Measurements from ENCODE around the gene QRICH2. TPM values are rescaled to one million over a fixed set of nuclear protein-coding genes. Genes with fewer than 3 reads are reported as not detected.

QRICH2 gene
- total RNA-seq, 2 experiments from 2014 or later, result 1.8 to 2.1 TPM

- Mint-ChIP-seq H3K27me3 (no peaks in the 10 kb centered on the region), H3K4me1 (ENCODE audit: low read depth) (peaks cover 4% of the 10 kb centered on the region), H3K9me3 (no peaks in the 10 kb centered on the region), H3K4me3 (no peak overlapping the region), H3K27ac (no peak overlapping the region), H3K36me3 (ENCODE audit: low read depth) (no peaks in the 10 kb centered on the region)
- ATAC-seq (ENCODE audit: poor library complexity) (no peak), DNase-seq (no peak)
- ChIA-PET POLR2A (no interaction called here), CTCF (interaction anchor here (4.3 kb wide), 1 partner anchor 175 kb away, joined by 17 read pairs; no protein-coding TSS in a partner anchor)
- Histone ChIP-seq H3K27ac (ENCODE audit: low read depth in 1 of 2, low read length in 2 of 2) (no peak overlapping the region), H3K4me1 (ENCODE audit: insufficient read depth, low read length) (peaks cover 2% of the 10 kb centered on the region), H3K27me3 (ENCODE audit: control insufficient read depth in 1 of 2, insufficient read depth in 2 of 2, low read length in 2 of 2) (no peaks in the 10 kb centered on the region), H3K4me3 (ENCODE audit: low read length) (no peak overlapping the region), H3K9me3 (ENCODE audit: control insufficient read depth in 1 of 2, insufficient read depth in 1 of 2, low read length in 2 of 2) (no peaks in the 10 kb centered on the region), H3K36me3 (ENCODE audit: insufficient read depth, low read length) (no peaks in the 10 kb centered on the region)
- intact Hi-C loops (cut with DNase I, micrococcal nuclease), result loop anchor here in 1 of 2 experiments (5.0 to 10.0 kb wide), 2 partner anchors 174 to 391 kb away; partner anchors contain the start of gene MRPL38
- TF ChIP-seq CTCF (IDR thresholded peaks at IDR 0.05), result no peak
Observed at GRCh38 chr17:76296186-76296585, 11.9 kb downstream of the QRICH2 start.

- ChIA-PET CTCF (no interaction called here), POLR2A (no interaction called here)
- Mint-ChIP-seq H3K9me3 (no peaks in the 10 kb centered on the region), H3K4me3 (no peak overlapping the region), H3K27me3 (no peaks in the 10 kb centered on the region), H3K4me1 (ENCODE audit: low read depth) (no peaks in the 10 kb centered on the region), H3K36me3 (ENCODE audit: low read depth) (no peaks in the 10 kb centered on the region), H3K27ac (no peak overlapping the region)
- H3K27me3 ChIP-seq (ENCODE audit: control insufficient read depth in 1 of 2, insufficient read depth in 2 of 2, low read length in 2 of 2), result no peaks in the 10 kb centered on the region
- intact Hi-C loops (cut with DNase I, micrococcal nuclease), result loop anchor here (5.0 to 10.0 kb wide), 2 partner anchors 376 to 388 kb away; partner anchors contain the start of gene MRPL38 (in 1 of the 2)
- no peak overlapping the region for H3K27ac ChIP-seq (ENCODE audit: low read depth in 1 of 2, low read length in 2 of 2)
- no peaks in the 10 kb centered on the region for H3K9me3 ChIP-seq (ENCODE audit: control insufficient read depth in 1 of 2, insufficient read depth in 1 of 2, low read length in 2 of 2)
- no peak for TF ChIP-seq CTCF (IDR thresholded peaks at IDR 0.05)
- no peak for DNase-seq
- no peak overlapping the region for H3K4me3 ChIP-seq (ENCODE audit: low read length)
- no peak for ATAC-seq (ENCODE audit: poor library complexity)
- H3K36me3 ChIP-seq (ENCODE audit: insufficient read depth, low read length), result no peaks in the 10 kb centered on the region
- H3K4me1 ChIP-seq (ENCODE audit: insufficient read depth, low read length), result no peaks in the 10 kb centered on the region
Observed at GRCh38 chr17:76293106-76293505, 15.0 kb downstream of the QRICH2 start.

- no peaks in the 10 kb centered on the region for H3K36me3 Mint-ChIP-seq (ENCODE audit: low read depth)
Observed at GRCh38 chr17:76292567-76292966, 15.5 kb downstream of the QRICH2 start.

More at GRCh38 chr17:76292567-76292966, 15.5 kb downstream of the QRICH2 start:
- ATAC-seq (ENCODE audit: poor library complexity) (no peak), DNase-seq (no peak)
- H3K27ac ChIP-seq (ENCODE audit: low read depth in 1 of 2, low read length in 2 of 2), result no peak overlapping the region
- H3K27me3 ChIP-seq (ENCODE audit: control insufficient read depth in 1 of 2, insufficient read depth in 2 of 2, low read length in 2 of 2), result no peaks in the 10 kb centered on the region
- ChIA-PET CTCF (no interaction called here), POLR2A (no interaction called here)
- Mint-ChIP-seq H3K27me3 (no peaks in the 10 kb centered on the region), H3K4me1 (ENCODE audit: low read depth) (no peaks in the 10 kb centered on the region), H3K4me3 (no peak overlapping the region), H3K27ac (no peak overlapping the region), H3K9me3 (no peaks in the 10 kb centered on the region)
- no peaks in the 10 kb centered on the region for H3K4me1 ChIP-seq (ENCODE audit: insufficient read depth, low read length)
- H3K9me3 ChIP-seq (ENCODE audit: control insufficient read depth in 1 of 2, insufficient read depth in 1 of 2, low read length in 2 of 2), result no peaks in the 10 kb centered on the region
- intact Hi-C loops (cut with DNase I, micrococcal nuclease), result loop anchor here (5.0 to 10.0 kb wide), 2 partner anchors 375 to 388 kb away; partner anchors contain the start of gene MRPL38 (in 1 of the 2)
- no peaks in the 10 kb centered on the region for H3K36me3 ChIP-seq (ENCODE audit: insufficient read depth, low read length)
- TF ChIP-seq CTCF (IDR thresholded peaks at IDR 0.05), result no peak
- H3K4me3 ChIP-seq (ENCODE audit: low read length), result no peak overlapping the region
